NB4 (cell line): ENCODE measurements around the gene MAN2B2.

Experiments
- DNase-seq: peaks from one replicate; pipeline ENCODE4 v3.0.0; 2010; ENCODE audit warnings: low read depth
- H3K4me3 ChIP-seq: one replicate; pipeline ENCODE4 v1.5.1; 2011; ENCODE audit warnings: mild to moderate bottlenecking, low read depth, low read length, moderate library complexity
- CTCF ChIP-seq: IDR thresholded peaks from one replicate; pipeline ENCODE4 v1.5.1; 2012; ENCODE audit warnings: low read depth, low read length
- MAX ChIP-seq: IDR thresholded peaks from 2 replicates; pipeline ENCODE4 v1.6.1; 2011; ENCODE audit warnings: low read depth, low read length
- MYC ChIP-seq: IDR thresholded peaks from 2 replicates; pipeline ENCODE4 v1.6.1; 2011; ENCODE audit warnings: low read depth, low read length
- POLR2A ChIP-seq: IDR thresholded peaks from 2 replicates; pipeline ENCODE4 v1.6.1; 2011; ENCODE audit warnings: mild to moderate bottlenecking; ENCODE audit not compliant: insufficient read length; ENCODE audit errors: extremely low read depth

MAN2B2 gene

DNA sequence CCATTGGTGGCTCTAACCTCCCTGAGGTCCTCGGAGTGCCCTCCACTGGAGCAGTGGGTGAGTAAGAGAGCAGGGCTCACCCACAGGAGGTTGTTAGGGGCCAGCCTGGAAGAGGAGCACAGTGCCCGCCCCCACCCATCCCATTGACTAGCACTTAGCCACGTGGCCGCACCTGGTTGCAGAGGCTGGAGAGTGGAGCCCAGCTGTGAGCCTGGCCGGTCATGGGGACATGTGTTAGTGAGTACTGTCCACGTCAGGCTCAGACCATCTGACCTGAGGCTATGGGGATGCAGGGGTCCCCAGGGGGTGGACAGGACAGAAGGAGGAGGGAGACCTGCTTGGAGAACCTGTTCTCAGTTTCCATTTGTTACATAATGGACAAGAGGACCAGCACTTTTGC lies 1.4 kb upstream of the MAN2B2 start:
- TF ChIP-seq POLR2A: no peak
- TF ChIP-seq CTCF: no peak
- no peak for TF ChIP-seq MYC
- no peak for TF ChIP-seq MAX
- no peak for DNase-seq
- H3K4me3 ChIP-seq: no peak overlapping the region

GRCh38 chr4:6573986-6574746 lies 823 bp upstream of the MAN2B2 start:
- H3K4me3 ChIP-seq: peak overlapping the region; percentile 52
- peak; percentile 39 for DNase-seq
- no peak for TF ChIP-seq MYC
- no peak for TF ChIP-seq CTCF
- no peak for TF ChIP-seq POLR2A
- TF ChIP-seq MAX: no peak

DNA sequence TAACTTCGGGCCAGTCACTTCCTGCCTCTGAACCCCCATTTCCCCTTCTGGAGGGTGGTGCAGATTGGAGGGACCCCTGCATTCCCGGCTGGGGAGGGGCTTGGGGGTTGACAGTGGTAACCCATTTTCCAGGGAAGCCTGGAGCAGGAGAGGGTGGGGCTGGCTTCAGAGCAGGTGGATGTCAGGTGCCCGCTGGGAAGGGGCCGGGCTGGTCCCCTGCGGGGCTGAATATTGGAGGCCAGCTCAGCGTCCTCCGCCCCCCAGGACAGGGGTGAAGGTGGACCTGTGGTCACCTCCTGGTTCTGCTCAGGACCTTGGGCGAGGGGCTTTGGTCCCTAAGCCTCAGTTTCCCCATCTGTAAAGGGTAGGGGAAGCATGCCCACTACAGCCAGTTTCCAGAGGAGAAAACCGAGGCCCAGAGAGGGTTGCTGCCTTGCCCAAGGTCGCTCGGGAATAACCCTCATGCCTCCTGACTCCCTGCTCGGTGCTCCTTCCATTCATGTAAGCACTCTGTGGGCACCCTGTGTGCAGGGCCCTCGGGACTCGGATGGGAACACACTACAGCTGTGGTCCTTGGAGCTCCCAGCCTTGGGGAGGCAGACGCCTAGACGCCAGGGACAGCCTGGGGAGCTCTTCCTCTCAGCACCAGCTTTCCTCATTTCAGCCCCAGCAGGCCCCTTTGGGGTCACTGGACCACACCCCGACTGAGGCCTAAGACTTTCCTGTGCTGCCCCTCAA lies 683 bp downstream of the MAN2B2 start:
- TF ChIP-seq CTCF (no peak), MAX (no peak), POLR2A (no peak), MYC (no peak)
- DNase-seq: no peak
- H3K4me3 ChIP-seq: peak overlapping the region; percentile 83

DNA sequence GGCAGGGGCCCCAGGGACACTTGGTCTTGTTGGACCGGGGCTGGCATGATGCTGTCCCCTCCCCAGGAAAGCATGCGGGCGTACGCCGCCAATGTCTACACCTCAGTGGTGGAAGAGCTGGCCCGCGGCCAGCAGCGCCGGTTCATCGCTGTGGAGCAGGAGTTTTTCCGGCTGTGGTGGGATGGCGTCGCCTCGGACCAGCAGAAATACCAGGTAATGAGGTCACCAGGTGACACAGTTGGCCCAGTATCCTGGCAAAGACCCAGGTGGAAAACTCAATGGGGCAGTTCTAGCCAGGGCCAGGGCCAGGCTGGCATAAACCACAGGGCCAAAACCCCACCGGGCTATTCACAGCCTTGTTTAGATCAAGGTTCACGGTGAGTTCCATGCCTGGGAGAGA lies 1.5 kb downstream of the MAN2B2 start:
- DNase-seq: no peak
- no peak overlapping the region for H3K4me3 ChIP-seq
- no peak for TF ChIP-seq MAX
- no peak for TF ChIP-seq POLR2A
- TF ChIP-seq MYC: no peak
- TF ChIP-seq CTCF: no peak

DNA sequence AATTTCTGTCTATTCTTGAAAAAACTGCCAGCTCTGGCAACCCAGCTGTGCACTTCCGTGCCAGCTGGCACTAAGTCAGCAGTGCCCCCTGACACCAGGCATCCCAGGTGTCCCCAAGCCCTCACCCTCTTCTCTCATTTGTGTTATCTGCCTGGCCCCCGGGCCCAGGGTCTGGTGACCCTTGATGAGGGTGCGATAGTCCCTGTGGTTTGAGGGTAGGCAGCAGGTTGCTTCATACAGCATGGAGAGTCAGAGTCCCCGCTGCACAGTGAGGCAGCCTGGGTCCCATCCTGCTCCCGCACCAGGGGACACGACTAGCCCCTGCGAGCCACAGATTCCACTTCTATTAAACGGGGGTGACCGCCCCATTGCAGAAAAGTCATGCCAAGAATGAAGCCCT lies 1.9 kb downstream of the MAN2B2 start:
- no peak for TF ChIP-seq MAX
- TF ChIP-seq POLR2A: no peak
- TF ChIP-seq MYC: no peak
- TF ChIP-seq CTCF: no peak
- no peak for DNase-seq
- H3K4me3 ChIP-seq: no peak overlapping the region
